Measurements from ENCODE around the gene KIF1A.

Gene KIF1A

DNA sequence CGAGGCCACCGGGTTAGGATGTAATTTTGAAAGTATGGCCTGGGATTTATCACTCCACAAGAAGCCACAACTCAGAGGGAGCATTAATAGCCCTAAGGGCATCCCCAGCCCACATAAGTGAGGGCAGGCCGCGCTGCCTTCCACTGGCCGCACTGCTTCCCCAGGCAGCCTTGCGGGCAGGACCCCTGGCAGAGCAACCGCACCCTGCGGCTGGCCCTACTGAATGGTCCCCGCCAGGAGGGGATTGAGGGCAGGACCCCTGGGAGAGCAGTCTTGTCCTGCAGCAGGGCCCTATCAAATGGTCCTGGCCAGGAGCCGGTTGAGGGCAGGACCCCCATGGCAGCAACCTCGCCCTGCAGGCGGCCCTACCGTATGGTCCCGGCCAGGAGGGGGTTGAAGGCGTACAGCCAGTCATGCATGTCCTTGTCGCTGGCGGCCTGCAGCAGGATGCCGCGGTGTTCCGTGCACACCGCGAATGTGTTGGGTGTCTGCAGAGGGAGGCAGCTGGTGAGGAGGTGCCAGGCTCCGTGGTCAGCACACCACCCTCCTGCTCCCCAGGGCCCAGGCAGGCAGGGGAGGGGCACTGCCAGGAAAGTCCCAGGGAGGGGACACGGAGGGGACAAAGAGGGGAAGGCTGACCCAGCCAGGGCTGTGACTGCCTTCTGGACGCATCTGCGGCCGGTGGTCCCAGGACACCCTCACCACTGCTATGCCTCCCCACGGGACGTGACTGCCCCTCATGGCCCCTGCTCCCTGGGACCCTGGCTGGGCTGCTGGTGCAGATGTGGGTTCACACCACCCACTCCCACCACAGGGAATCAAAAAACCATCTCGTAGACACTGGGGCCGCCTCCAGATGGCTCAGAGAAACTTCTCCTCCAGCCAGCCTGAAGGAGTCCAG lies 102.1 kb downstream of the KIF1A start:
- Histone ChIP-seq H3F3A (ENCODE audit: low read depth) (no peaks in the 10 kb centered on the region), H3K9me3 (ENCODE audit: insufficient read depth, low read depth, low read length) (no peaks in the 10 kb centered on the region), H3K4me3 (ENCODE audit: low read length, poor library complexity, severe bottlenecking) (no peak overlapping the region), H3K79me2 (ENCODE audit: insufficient read depth, low read length) (no peaks in the 10 kb centered on the region), H3K36me3 (ENCODE audit: insufficient read depth, low read length) (no peaks in the 10 kb centered on the region), H3K27me3 (ENCODE audit: insufficient read depth, low read length, poor library complexity, severe bottlenecking) (no peaks in the 10 kb centered on the region), H3K4me1 (ENCODE audit: insufficient read depth, low read length, poor library complexity, severe bottlenecking) (no peaks in the 10 kb centered on the region), H3K9ac (ENCODE audit: low read depth, low read length, poor library complexity, severe bottlenecking) (no peak overlapping the region), H4K20me1 (ENCODE audit: insufficient read depth, low read length, poor library complexity, severe bottlenecking) (no peaks in the 10 kb centered on the region), H3K9me2 (replicated peaks; ENCODE audit: low read depth, low read length) (no peaks in the 10 kb centered on the region), H3K4me2 (ENCODE audit: low read depth, low read length, poor library complexity, severe bottlenecking) (no peak overlapping the region), H2AFZ (ENCODE audit: low read length) (no peak overlapping the region)
- TF ChIP-seq EZH2phosphoT487 (IDR thresholded peaks at IDR 0.05; ENCODE audit: borderline replicate concordance) (no peak), CTCF (conservative IDR thresholded peaks at IDR 0.05; ENCODE audit: low read length) (no peak)

GRCh38 chr2:240717181-240717641 lies 102.8 kb downstream of the KIF1A start:
- no peaks in the 10 kb centered on the region for H3K4me1 ChIP-seq (ENCODE audit: insufficient read depth, low read length, poor library complexity, severe bottlenecking)
- H3K36me3 ChIP-seq (ENCODE audit: insufficient read depth, low read length): no peaks in the 10 kb centered on the region
- H3F3A ChIP-seq (ENCODE audit: low read depth): no peaks in the 10 kb centered on the region
- no peak overlapping the region for H3K9ac ChIP-seq (ENCODE audit: low read depth, low read length, poor library complexity, severe bottlenecking)
- no peaks in the 10 kb centered on the region for H3K9me2 ChIP-seq (replicated peaks; ENCODE audit: low read depth, low read length)
- no peaks in the 10 kb centered on the region for H3K79me2 ChIP-seq (ENCODE audit: insufficient read depth, low read length)
- H2AFZ ChIP-seq (ENCODE audit: low read length): no peak overlapping the region
- TF ChIP-seq EZH2phosphoT487 (IDR thresholded peaks at IDR 0.05; ENCODE audit: borderline replicate concordance) (no peak), CTCF (conservative IDR thresholded peaks at IDR 0.05; ENCODE audit: low read length) (no peak)
- H3K4me2 ChIP-seq (ENCODE audit: low read depth, low read length, poor library complexity, severe bottlenecking): no peak overlapping the region
- no peaks in the 10 kb centered on the region for H4K20me1 ChIP-seq (ENCODE audit: insufficient read depth, low read length, poor library complexity, severe bottlenecking)
- no peaks in the 10 kb centered on the region for H3K9me3 ChIP-seq (ENCODE audit: insufficient read depth, low read depth, low read length)
- no peak overlapping the region for H3K4me3 ChIP-seq (ENCODE audit: low read length, poor library complexity, severe bottlenecking)
- no peaks in the 10 kb centered on the region for H3K27me3 ChIP-seq (ENCODE audit: insufficient read depth, low read length, poor library complexity, severe bottlenecking)

- TF ChIP-seq CTCF (conservative IDR thresholded peaks at IDR 0.05; ENCODE audit: low read length) (no peak), EZH2phosphoT487 (IDR thresholded peaks at IDR 0.05; ENCODE audit: borderline replicate concordance) (no peak)
Observed at GRCh38 chr2:240716130-240716798, 103.8 kb downstream of the KIF1A start.

More at GRCh38 chr2:240716130-240716798, 103.8 kb downstream of the KIF1A start:
- Histone ChIP-seq H3K9ac (ENCODE audit: low read depth, low read length, poor library complexity, severe bottlenecking) (no peak overlapping the region), H3K79me2 (ENCODE audit: insufficient read depth, low read length) (no peaks in the 10 kb centered on the region), H3K36me3 (ENCODE audit: insufficient read depth, low read length) (no peaks in the 10 kb centered on the region), H3K9me3 (ENCODE audit: insufficient read depth, low read depth, low read length) (no peaks in the 10 kb centered on the region), H3K4me1 (ENCODE audit: insufficient read depth, low read length, poor library complexity, severe bottlenecking) (no peaks in the 10 kb centered on the region), H3K4me2 (ENCODE audit: low read depth, low read length, poor library complexity, severe bottlenecking) (no peak overlapping the region), H3K9me2 (replicated peaks; ENCODE audit: low read depth, low read length) (no peaks in the 10 kb centered on the region), H4K20me1 (ENCODE audit: insufficient read depth, low read length, poor library complexity, severe bottlenecking) (no peaks in the 10 kb centered on the region), H3K27me3 (ENCODE audit: insufficient read depth, low read length, poor library complexity, severe bottlenecking) (no peaks in the 10 kb centered on the region), H3F3A (ENCODE audit: low read depth) (no peaks in the 10 kb centered on the region), H2AFZ (ENCODE audit: low read length) (no peak overlapping the region), H3K4me3 (ENCODE audit: low read length, poor library complexity, severe bottlenecking) (no peak overlapping the region)
